Neural cell (in vitro differentiated cells): ENCODE data around the gene CTBP2. TPM values are rescaled to one million over a fixed set of nuclear protein-coding genes. Genes with fewer than 3 reads are reported as not detected.
"Not testable (repeated sequence)": the region's sequence is repeated elsewhere in the genome, so short reads cannot be mapped to it uniquely, and the experiment has no call there.

Experiments
- H2AFZ ChIP-seq: fragments of 200-600, 300-800 bp; sonication (generic), shearing (Covaris generic); 2 replicates; pipeline ENCODE4 v1.6.0; 2014; ENCODE audit warnings: low read depth, mild to moderate bottlenecking, antibody characterized with exemption, low read length, moderate library complexity
- H3F3A ChIP-seq: fragments of 200-600 bp; shearing (Covaris generic); 2 replicates; pipeline ENCODE4 v1.6.1; 2016; ENCODE audit warnings: mild to moderate bottlenecking, moderate library complexity, mixed read lengths, antibody characterized with exemption, low read length; ENCODE audit not compliant: insufficient read depth, poor library complexity, severe bottlenecking
- H3K27ac ChIP-seq: fragments of 200-600, 300-800 bp; sonication (generic), shearing (Covaris generic); 2 replicates; pipeline ENCODE4 v1.5.1; 2014; ENCODE audit warnings: mild to moderate bottlenecking, low read length, moderate library complexity
- H3K27me3 ChIP-seq: fragments of 300-800, 200-600 bp; sonication (generic), shearing (Covaris generic); 2 replicates; pipeline ENCODE4 v1.6.0; 2014; ENCODE audit warnings: mild to moderate bottlenecking, low read depth, low read length, moderate library complexity; ENCODE audit not compliant: insufficient read depth
- H3K36me3 ChIP-seq: fragments of 300-800, 200-600 bp; sonication (generic), shearing (Covaris generic); 2 replicates; pipeline ENCODE4 v1.5.1; 2014; ENCODE audit warnings: mild to moderate bottlenecking, antibody characterized with exemption, low read length, moderate library complexity; ENCODE audit not compliant: insufficient read depth
- H3K4me2 ChIP-seq: fragments of 300-800, 200-600 bp; sonication (generic), shearing (Covaris generic); 2 replicates; pipeline ENCODE4 v1.6.0; 2014; ENCODE audit warnings: mild to moderate bottlenecking, low read length
- H3K4me3 ChIP-seq: fragments of 300-800, 200-600 bp; sonication (generic), shearing (Covaris generic); 2 replicates; pipeline ENCODE4 v1.5.1; 2014; ENCODE audit warnings: mild to moderate bottlenecking, low read length, moderate library complexity
- H3K79me2 ChIP-seq: fragments of 200-600 bp; shearing (Covaris generic); replicated peaks from 2 replicates; pipeline ENCODE4 v1.6.0; 2014; ENCODE audit warnings: mild to moderate bottlenecking, low read length, moderate library complexity; ENCODE audit not compliant: insufficient read depth
- H3K9ac ChIP-seq: fragments of 300-800, 200-600 bp; sonication (generic), shearing (Covaris generic); 2 replicates; pipeline ENCODE4 v1.6.1; 2016; ENCODE audit warnings: mild to moderate bottlenecking, low read length, mixed read lengths
- H3K9me2 ChIP-seq: fragments of 200-600 bp; shearing (Covaris generic); 2 replicates; pipeline ENCODE4 v1.6.1; 2016; ENCODE audit warnings: mild to moderate bottlenecking, low read length, mixed read lengths; ENCODE audit not compliant: insufficient read depth
- H3K9me3 ChIP-seq: fragments of 200-600, 300-800 bp; sonication (generic), shearing (Covaris generic); 2 replicates; pipeline ENCODE4 v1.6.1; 2016; ENCODE audit warnings: mild to moderate bottlenecking, mixed run types, low read length, moderate library complexity, mixed read lengths
- H4K20me1 ChIP-seq: fragments of 200-600 bp; shearing (Covaris generic); 2 replicates; pipeline ENCODE4 v1.6.1; 2016; ENCODE audit warnings: mild to moderate bottlenecking, mixed run types; ENCODE audit not compliant: insufficient read depth
- EP300 ChIP-seq: fragments of 450-650 bp; conservative IDR thresholded peaks from 2 replicates; pipeline ENCODE4 v1.6.1; 2014; ENCODE audit warnings: antibody characterized with exemption, mild to moderate bottlenecking, moderate library complexity; ENCODE audit not compliant: poor library complexity, severe bottlenecking
- EZH2 ChIP-seq: fragments of 200-600, 300-800 bp; shearing (Covaris generic), sonication (generic); IDR thresholded peaks from 2 replicates; pipeline ENCODE4 v1.6.1; 2014; ENCODE audit warnings: antibody characterized with exemption, low read length, borderline replicate concordance, mild to moderate bottlenecking; ENCODE audit not compliant: insufficient read depth, poor library complexity, severe bottlenecking
- MXI1 ChIP-seq: fragments of 450-650 bp; conservative IDR thresholded peaks from 2 replicates; pipeline ENCODE4 v1.6.1; 2014; ENCODE audit warnings: antibody characterized with exemption, mild to moderate bottlenecking; ENCODE audit not compliant: poor library complexity, severe bottlenecking
- POLR2AphosphoS5 ChIP-seq: IDR thresholded peaks from 2 replicates; pipeline ENCODE4 v1.6.1; 2012
- RAD21 ChIP-seq: fragments of 450-650 bp; conservative IDR thresholded peaks from 2 replicates; pipeline ENCODE4 v1.6.1; 2014; ENCODE audit warnings: antibody characterized with exemption, mild to moderate bottlenecking, moderate library complexity
- SMC3 ChIP-seq: fragments of 450-650 bp; conservative IDR thresholded peaks from 2 replicates; pipeline ENCODE4 v1.6.1; 2014; ENCODE audit warnings: antibody characterized with exemption, mild to moderate bottlenecking, moderate library complexity; ENCODE audit not compliant: poor library complexity
- TAF1 ChIP-seq: IDR thresholded peaks from 2 replicates; pipeline ENCODE4 v1.6.1; 2012; ENCODE audit warnings: low read depth
- polyA plus RNA-seq: library from polyadenylated mRNA; depleted of rRNA; stranded (reverse); fragments of >200 nt; gene quantifications from 2 replicates; pipeline ENCODE4 v1.2.3, GENCODE V29; 2014
- TF ChIP-seq, protein P1 (sequence below): fragments of 450-650 bp; IDR thresholded peaks from 2 replicates; pipeline ENCODE4 v1.5.1; 2014; ENCODE audit warnings: antibody characterized with exemption, mild to moderate bottlenecking, moderate library complexity; ENCODE audit not compliant: poor library complexity, severe bottlenecking
- TF ChIP-seq, protein P2 (sequence below): IDR thresholded peaks from 2 replicates; pipeline ENCODE4 v1.6.1; 2012; ENCODE audit warnings: borderline replicate concordance

CTBP2 gene
- polyA plus RNA-seq, 1 donor from 2014 or later = 59.5 TPM

DNA sequence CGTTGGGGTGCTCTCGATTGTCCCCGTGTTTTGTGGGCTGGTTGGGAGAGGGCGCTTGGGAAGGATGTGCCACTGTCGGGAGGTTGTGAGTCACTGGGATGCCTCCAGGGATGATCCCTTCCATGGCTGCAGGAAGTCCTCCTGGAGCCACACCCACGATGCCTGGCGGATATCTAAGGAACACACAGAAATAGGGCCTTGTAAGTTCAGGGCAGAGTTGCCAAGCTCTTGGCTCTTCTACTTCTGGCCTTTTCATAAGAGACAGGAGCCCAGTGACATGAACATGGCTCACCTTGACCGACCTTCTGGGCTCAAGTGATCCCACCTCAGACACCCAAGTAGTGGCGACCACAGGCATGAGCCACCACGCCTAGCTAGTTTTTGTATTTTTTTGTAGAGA, 170.8 kb downstream of the CTBP2 start:
- Histone ChIP-seq H3K79me2 (no peaks in the 10 kb centered on the region), H3F3A (no peaks in the 10 kb centered on the region), H3K27ac (no peak overlapping the region), H3K9ac (no peak overlapping the region), H4K20me1 (no peaks in the 10 kb centered on the region), H3K4me2 (no peak overlapping the region), H3K9me3 (no peaks in the 10 kb centered on the region), H3K36me3 (peaks cover 9% of the 10 kb centered on the region), H3K27me3 (no peaks in the 10 kb centered on the region), H3K4me3 (no peak overlapping the region), H3K9me2 (no peaks in the 10 kb centered on the region), H2AFZ (no peak overlapping the region)
- TF ChIP-seq EZH2 (no peak), MXI1 (no peak)

DNA sequence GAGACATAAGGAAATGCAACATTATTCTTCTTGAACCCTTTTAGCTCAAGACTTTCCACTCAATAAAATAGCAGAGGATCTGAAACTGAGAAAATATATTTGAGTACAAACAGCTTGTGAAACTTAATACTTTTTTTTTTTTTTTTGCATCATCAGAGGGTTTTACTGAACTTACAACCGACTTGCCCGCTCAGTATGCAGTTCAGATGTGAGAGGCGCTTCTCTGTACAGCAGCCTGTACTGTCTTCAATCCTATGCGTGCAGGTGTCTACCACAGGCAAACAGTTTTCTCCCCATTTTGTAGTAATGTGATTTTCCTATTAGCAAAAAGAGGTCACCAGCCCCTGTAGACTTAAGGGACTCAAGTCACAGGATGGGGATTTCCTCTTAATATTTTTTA, 171.6 kb downstream of the CTBP2 start:
- not testable (repeated sequence) for H4K20me1 ChIP-seq, H3K9me3 ChIP-seq, H3K27ac ChIP-seq, H3K9me2 ChIP-seq, H3K79me2 ChIP-seq, H3K4me3 ChIP-seq, H3K36me3 ChIP-seq, H3F3A ChIP-seq, H3K27me3 ChIP-seq, H3K4me2 ChIP-seq, H2AFZ ChIP-seq, H3K9ac ChIP-seq

DNA sequence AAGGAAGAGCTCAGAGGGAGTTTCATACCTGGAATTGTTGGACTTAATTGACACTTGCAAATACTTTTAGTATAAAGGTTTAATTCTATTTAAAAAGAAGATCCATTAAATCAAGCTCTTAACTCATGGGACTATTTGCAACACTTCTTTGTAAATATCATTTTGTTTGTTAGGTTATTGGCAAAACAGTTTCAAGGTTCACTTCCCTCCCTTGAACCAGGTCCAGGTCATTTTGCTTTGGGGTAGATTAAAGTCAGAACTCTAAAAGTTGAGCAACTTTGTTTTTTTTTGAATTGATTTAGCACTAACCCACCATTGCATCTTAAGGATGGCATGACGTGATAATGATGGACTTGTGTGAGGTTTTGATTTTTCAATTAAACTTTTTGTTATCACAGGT, 172.6 kb downstream of the CTBP2 start:
- Histone ChIP-seq H2AFZ (no peak overlapping the region), H3K9ac (no peak overlapping the region), H3K79me2 (no peaks in the 10 kb centered on the region), H3K4me3 (no peak overlapping the region), H4K20me1 (no peaks in the 10 kb centered on the region), H3K4me2 (no peak overlapping the region), H3K36me3 (peaks cover 9% of the 10 kb centered on the region), H3K27me3 (no peaks in the 10 kb centered on the region), H3F3A (no peaks in the 10 kb centered on the region), H3K9me2 (no peaks in the 10 kb centered on the region), H3K9me3 (no peaks in the 10 kb centered on the region), H3K27ac (no peak overlapping the region)
- TF ChIP-seq SMC3 (no peak), MXI1 (no peak), EP300 (no peak), EZH2 (no peak), POLR2AphosphoS5 (no peak), TAF1 (no peak), RAD21 (no peak)
- TF ChIP-seq, protein P1, sequence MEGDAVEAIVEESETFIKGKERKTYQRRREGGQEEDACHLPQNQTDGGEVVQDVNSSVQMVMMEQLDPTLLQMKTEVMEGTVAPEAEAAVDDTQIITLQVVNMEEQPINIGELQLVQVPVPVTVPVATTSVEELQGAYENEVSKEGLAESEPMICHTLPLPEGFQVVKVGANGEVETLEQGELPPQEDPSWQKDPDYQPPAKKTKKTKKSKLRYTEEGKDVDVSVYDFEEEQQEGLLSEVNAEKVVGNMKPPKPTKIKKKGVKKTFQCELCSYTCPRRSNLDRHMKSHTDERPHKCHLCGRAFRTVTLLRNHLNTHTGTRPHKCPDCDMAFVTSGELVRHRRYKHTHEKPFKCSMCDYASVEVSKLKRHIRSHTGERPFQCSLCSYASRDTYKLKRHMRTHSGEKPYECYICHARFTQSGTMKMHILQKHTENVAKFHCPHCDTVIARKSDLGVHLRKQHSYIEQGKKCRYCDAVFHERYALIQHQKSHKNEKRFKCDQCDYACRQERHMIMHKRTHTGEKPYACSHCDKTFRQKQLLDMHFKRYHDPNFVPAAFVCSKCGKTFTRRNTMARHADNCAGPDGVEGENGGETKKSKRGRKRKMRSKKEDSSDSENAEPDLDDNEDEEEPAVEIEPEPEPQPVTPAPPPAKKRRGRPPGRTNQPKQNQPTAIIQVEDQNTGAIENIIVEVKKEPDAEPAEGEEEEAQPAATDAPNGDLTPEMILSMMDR = no peak
- TF ChIP-seq, protein P2, sequence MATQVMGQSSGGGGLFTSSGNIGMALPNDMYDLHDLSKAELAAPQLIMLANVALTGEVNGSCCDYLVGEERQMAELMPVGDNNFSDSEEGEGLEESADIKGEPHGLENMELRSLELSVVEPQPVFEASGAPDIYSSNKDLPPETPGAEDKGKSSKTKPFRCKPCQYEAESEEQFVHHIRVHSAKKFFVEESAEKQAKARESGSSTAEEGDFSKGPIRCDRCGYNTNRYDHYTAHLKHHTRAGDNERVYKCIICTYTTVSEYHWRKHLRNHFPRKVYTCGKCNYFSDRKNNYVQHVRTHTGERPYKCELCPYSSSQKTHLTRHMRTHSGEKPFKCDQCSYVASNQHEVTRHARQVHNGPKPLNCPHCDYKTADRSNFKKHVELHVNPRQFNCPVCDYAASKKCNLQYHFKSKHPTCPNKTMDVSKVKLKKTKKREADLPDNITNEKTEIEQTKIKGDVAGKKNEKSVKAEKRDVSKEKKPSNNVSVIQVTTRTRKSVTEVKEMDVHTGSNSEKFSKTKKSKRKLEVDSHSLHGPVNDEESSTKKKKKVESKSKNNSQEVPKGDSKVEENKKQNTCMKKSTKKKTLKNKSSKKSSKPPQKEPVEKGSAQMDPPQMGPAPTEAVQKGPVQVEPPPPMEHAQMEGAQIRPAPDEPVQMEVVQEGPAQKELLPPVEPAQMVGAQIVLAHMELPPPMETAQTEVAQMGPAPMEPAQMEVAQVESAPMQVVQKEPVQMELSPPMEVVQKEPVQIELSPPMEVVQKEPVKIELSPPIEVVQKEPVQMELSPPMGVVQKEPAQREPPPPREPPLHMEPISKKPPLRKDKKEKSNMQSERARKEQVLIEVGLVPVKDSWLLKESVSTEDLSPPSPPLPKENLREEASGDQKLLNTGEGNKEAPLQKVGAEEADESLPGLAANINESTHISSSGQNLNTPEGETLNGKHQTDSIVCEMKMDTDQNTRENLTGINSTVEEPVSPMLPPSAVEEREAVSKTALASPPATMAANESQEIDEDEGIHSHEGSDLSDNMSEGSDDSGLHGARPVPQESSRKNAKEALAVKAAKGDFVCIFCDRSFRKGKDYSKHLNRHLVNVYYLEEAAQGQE = no peak
